Measurements from ENCODE around the gene KRTAP10-5. TPM values are rescaled to one million over a fixed set of nuclear protein-coding genes. Genes with fewer than 3 reads are reported as not detected.

Gene KRTAP10-5
- total RNA-seq, 1 experiment from 2014 or later, result not detected

GRCh38 chr21:44606495-44606894 is 26.1 kb upstream of the KRTAP10-5 start:
- in situ Hi-C loops (cut with HindIII; ENCODE audit: low pct_unique_long_range_greater_than_20kb, low sequenced_read_pairs), result no loop called here
- ChIA-PET POLR2A (no interaction called here), CTCF (no interaction called here)
- TF ChIP-seq POLR2AphosphoS5 (IDR thresholded peaks at IDR 0.05; ENCODE audit: low read depth, low read length) (no peak), TCF7L2 (IDR thresholded peaks at IDR 0.05; ENCODE audit: low read depth, low read length) (no peak), REST (IDR thresholded peaks at IDR 0.05; ENCODE audit: insufficient read depth in 1 of 2, low read depth in 2 of 2, low read length in 1 of 2) (no peak), CTCF (IDR thresholded peaks at IDR 0.05) (no peak), SIN3A (IDR thresholded peaks at IDR 0.05; ENCODE audit: borderline replicate concordance, insufficient read depth, low read depth, low read length) (no peak)
- DNase-seq (ENCODE audit: low read depth, low spot score) (no peak), ATAC-seq (no peak)
- intact Hi-C loops (cut with micrococcal nuclease; ENCODE audit: unreplicated experiment), result no loop called here
- Histone ChIP-seq H3K4me3 (ENCODE audit: low read depth in 2 of 2, low read length in 2 of 2) (no peak overlapping the region), H3K9me3 (ENCODE audit: control insufficient read depth, insufficient read depth, low read depth, low read length) (peaks cover 3% of the 10 kb centered on the region; the same call in 1 of the 2 replicates), H3K27ac (ENCODE audit: low read length) (no peak overlapping the region), H3K36me3 (ENCODE audit: control insufficient read depth, insufficient read depth, low read length) (no peaks in the 10 kb centered on the region), H3K4me1 (ENCODE audit: control insufficient read depth, insufficient read depth, low read length) (no peaks in the 10 kb centered on the region; the same call in 1 of the 2 replicates), H3K27me3 (ENCODE audit: control insufficient read depth, insufficient read depth, low read length) (no peaks in the 10 kb centered on the region)
- no TSS peak for BruUV-seq (replicated peaks)

GRCh38 chr21:44603911-44604310 is 23.5 kb upstream of the KRTAP10-5 start:
- ATAC-seq, result no peak
- TF ChIP-seq POLR2AphosphoS5 (IDR thresholded peaks at IDR 0.05; ENCODE audit: low read depth, low read length), result no peak
- no peak for TF ChIP-seq CTCF (IDR thresholded peaks at IDR 0.05)
- no peak for TF ChIP-seq TCF7L2 (IDR thresholded peaks at IDR 0.05; ENCODE audit: low read depth, low read length)
- TF ChIP-seq REST (IDR thresholded peaks at IDR 0.05; ENCODE audit: insufficient read depth in 1 of 2, low read depth in 2 of 2, low read length in 1 of 2), result no peak
- no peak for TF ChIP-seq SIN3A (IDR thresholded peaks at IDR 0.05; ENCODE audit: borderline replicate concordance, insufficient read depth, low read depth, low read length)
- POLR2A ChIA-PET, result no interaction called here
- no peak for DNase-seq (ENCODE audit: low read depth, low spot score)
- in situ Hi-C loops (cut with HindIII; ENCODE audit: low pct_unique_long_range_greater_than_20kb, low sequenced_read_pairs), result no loop called here
- Histone ChIP-seq H3K4me1 (ENCODE audit: control insufficient read depth, insufficient read depth, low read length) (no peaks in the 10 kb centered on the region; the same call in 1 of the 2 replicates), H3K27ac (ENCODE audit: low read length) (no peak overlapping the region), H3K27me3 (ENCODE audit: control insufficient read depth, insufficient read depth, low read length) (no peaks in the 10 kb centered on the region), H3K9me3 (ENCODE audit: control insufficient read depth, insufficient read depth, low read depth, low read length) (no peaks in the 10 kb centered on the region), H3K4me3 (ENCODE audit: low read depth in 2 of 2, low read length in 2 of 2) (no peak overlapping the region), H3K36me3 (ENCODE audit: control insufficient read depth, insufficient read depth, low read length) (no peaks in the 10 kb centered on the region)
- intact Hi-C loops (cut with micrococcal nuclease; ENCODE audit: unreplicated experiment), result no loop called here
- CTCF ChIA-PET, result no interaction called here
- no TSS peak for BruUV-seq (replicated peaks)
